ENCODE results near the gene CCDC160.
"Not testable (repeated sequence)": the region's sequence is repeated elsewhere in the genome, so short reads cannot be mapped to it uniquely, and the experiment has no call there.

Gene CCDC160

GRCh38 chrX:134236626-134237614 lies at the start of gene CCDC160:
TSS of gene CCDC160 (plus strand) at chrX:134237182. CDS start at chrX:134244801, 7,619 bp downstream.
- Mint-ChIP-seq H3K27ac (no peak within 1 kb of the TSS), H3K4me3 (peak within 1 kb of the TSS; percentile 73 to 81), H3K4me1 (no peaks in the 10 kb centered on the region), H3K36me3 (no peaks in the 10 kb centered on the region), H3K27me3 (peaks cover 11 to 23% of the 10 kb centered on the region in 2 donors), H3K9me3 (no peaks in the 10 kb centered on the region)
- DNase-seq (peak; percentile 3), ATAC-seq (replicated peaks) (peak; percentile 51 to 53)

GRCh38 chrX:134191281-134191680 lies 45.7 kb upstream of the CCDC160 start:
- H3K9me3 Mint-ChIP-seq: no peaks in the 10 kb centered on the region
- ATAC-seq (replicated peaks) (no peak), DNase-seq (no peak)
- H3K4me1 Mint-ChIP-seq: no peaks in the 10 kb centered on the region
- no peaks in the 10 kb centered on the region for H3K36me3 Mint-ChIP-seq
- peaks cover 0 to 27% of the 10 kb centered on the region in 2 donors for H3K27me3 Mint-ChIP-seq
- no peak overlapping the region for H3K27ac Mint-ChIP-seq
- H3K4me3 Mint-ChIP-seq: no peak overlapping the region

- DNase-seq (no peak), ATAC-seq (replicated peaks) (no peak)
- H3K4me3 Mint-ChIP-seq: no peak overlapping the region
- no peaks in the 10 kb centered on the region for H3K9me3 Mint-ChIP-seq
- no peaks in the 10 kb centered on the region for H3K4me1 Mint-ChIP-seq
- H3K27me3 Mint-ChIP-seq: peaks cover 0 to 20% of the 10 kb centered on the region in 2 donors
- H3K27ac Mint-ChIP-seq: no peak overlapping the region
- H3K36me3 Mint-ChIP-seq: no peaks in the 10 kb centered on the region
Observed at GRCh38 chrX:134194915-134195314, 42.1 kb upstream of the CCDC160 start.

GRCh38 chrX:134202561-134202960 lies 34.4 kb upstream of the CCDC160 start:
- ATAC-seq (replicated peaks) (no peak), DNase-seq (no peak)
- H3K36me3 Mint-ChIP-seq: no peaks in the 10 kb centered on the region
- no peak overlapping the region for H3K4me3 Mint-ChIP-seq
- H3K4me1 Mint-ChIP-seq: no peaks in the 10 kb centered on the region
- H3K9me3 Mint-ChIP-seq: no peaks in the 10 kb centered on the region
- no peak overlapping the region for H3K27ac Mint-ChIP-seq
- peaks cover 0 to 4% of the 10 kb centered on the region in 2 donors for H3K27me3 Mint-ChIP-seq

DNA sequence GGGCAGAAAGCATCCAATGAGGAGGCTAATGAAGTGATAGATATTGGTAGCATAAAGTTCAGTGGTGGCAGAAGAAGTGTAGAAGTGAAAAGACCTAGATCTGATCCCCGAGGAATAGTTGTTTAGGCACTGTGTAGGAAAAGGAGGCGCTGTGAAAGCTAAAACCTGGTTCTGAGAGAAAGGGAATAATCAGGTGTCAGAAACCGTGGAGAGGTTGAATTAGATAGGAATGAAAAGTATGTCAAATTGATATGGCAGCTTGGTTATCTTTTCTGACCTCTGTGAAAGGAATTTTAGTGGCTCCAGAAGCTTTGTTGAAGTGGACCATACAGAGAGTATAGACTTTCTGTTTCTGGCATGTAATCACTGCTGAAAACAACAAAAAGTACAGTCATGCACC lies 30.8 kb upstream of the CCDC160 start:
- Mint-ChIP-seq H3K4me3 (no peak overlapping the region), H3K27me3 (peaks cover 11% of the 10 kb centered on the region in 2 donors), H3K27ac (no peak overlapping the region), H3K9me3 (peaks cover 2 to 6% of the 10 kb centered on the region in 2 donors), H3K36me3 (no peaks in the 10 kb centered on the region), H3K4me1 (no peaks in the 10 kb centered on the region)
- DNase-seq (no peak), ATAC-seq (replicated peaks) (no peak)

GRCh38 chrX:134210465-134210864 lies 26.5 kb upstream of the CCDC160 start:
- Mint-ChIP-seq H3K9me3 (peaks cover 2 to 6% of the 10 kb centered on the region in 2 donors), H3K36me3 (no peaks in the 10 kb centered on the region), H3K4me3 (no peak overlapping the region), H3K27me3 (peaks cover 6 to 12% of the 10 kb centered on the region in 2 donors), H3K27ac (no peak overlapping the region), H3K4me1 (no peaks in the 10 kb centered on the region)
- no peak for ATAC-seq (replicated peaks)
- no peak for DNase-seq

GRCh38 chrX:134235236-134235635 lies 1.7 kb upstream of the CCDC160 start:
- ATAC-seq (replicated peaks) (no peak), DNase-seq (no peak)
- no peaks in the 10 kb centered on the region for H3K4me1 Mint-ChIP-seq
- H3K27ac Mint-ChIP-seq: no peak overlapping the region
- peaks cover 11 to 26% of the 10 kb centered on the region in 2 donors for H3K27me3 Mint-ChIP-seq
- H3K9me3 Mint-ChIP-seq: no peaks in the 10 kb centered on the region
- H3K36me3 Mint-ChIP-seq: no peaks in the 10 kb centered on the region
- H3K4me3 Mint-ChIP-seq: no peak overlapping the region

DNA sequence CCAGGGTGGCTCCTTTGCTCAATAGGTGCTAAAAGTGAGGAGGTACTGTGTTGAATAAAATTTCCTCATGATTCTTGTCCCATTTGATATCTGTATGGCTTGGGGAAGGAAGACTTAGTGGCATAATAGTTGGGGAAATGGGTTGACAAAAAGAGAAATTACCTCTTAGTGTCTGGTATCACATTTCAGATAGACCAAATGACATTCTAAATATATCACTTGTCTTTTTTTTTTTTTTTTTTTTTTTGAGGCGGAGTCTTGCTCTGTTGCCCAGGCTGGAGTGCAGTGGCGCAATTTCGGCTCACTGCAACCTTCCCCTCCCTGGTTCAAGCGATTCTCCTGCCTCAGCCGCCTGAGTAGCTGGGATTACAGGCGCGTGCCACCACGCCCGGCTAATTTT lies 1.2 kb downstream of the CCDC160 start:
- not testable (repeated sequence) for H3K36me3 Mint-ChIP-seq; DNase-seq; H3K9me3 Mint-ChIP-seq; ATAC-seq (replicated peaks); H3K4me1 Mint-ChIP-seq; H3K27ac Mint-ChIP-seq; H3K4me3 Mint-ChIP-seq
- peaks cover 16% of the 10 kb centered on the region in 2 donors for H3K27me3 Mint-ChIP-seq

DNA sequence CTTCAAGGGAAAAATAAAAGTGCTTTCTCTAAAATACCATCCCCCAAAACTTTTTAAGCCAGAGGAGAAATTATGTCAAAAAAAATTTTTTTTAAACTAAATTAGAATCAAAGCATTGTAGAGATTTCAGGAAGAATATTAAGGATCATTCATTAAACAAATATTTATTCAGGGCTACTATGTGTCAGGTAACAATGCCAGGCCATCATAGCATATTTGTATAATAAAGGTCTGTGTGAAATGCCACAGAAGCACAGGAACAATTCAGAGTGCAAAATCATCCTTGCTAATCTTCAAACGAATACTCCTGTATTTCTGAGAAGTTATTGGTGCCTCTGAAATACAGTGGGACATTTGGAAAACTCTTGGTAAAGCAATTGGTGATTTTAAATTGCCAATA lies 2.0 kb downstream of the CCDC160 start:
- DNase-seq: no peak
- Mint-ChIP-seq H3K4me3 (no peak overlapping the region), H3K27ac (no peak overlapping the region), H3K27me3 (peaks cover 16 to 20% of the 10 kb centered on the region in 2 donors), H3K9me3 (no peaks in the 10 kb centered on the region), H3K4me1 (no peaks in the 10 kb centered on the region), H3K36me3 (no peaks in the 10 kb centered on the region)
- no peak for ATAC-seq (replicated peaks)

DNA sequence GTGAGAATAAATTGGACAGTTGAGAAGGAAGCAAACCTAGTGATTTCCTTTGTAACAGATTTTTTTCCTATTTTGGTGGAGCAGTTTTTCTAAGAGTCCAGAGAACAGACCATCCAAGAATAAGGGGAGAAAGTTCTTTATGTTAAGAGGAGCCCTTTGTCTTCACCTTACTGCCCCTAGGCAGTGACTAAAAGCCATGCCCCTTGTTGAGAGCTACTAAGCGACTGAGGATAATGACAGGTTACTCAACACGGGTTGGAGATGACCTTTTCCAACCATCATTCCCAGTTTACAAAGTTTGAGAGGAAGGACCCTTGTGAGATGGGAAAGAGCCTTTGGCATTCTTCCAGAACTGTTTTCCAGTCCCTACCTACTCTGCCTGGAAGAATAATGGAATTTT lies 3.2 kb downstream of the CCDC160 start:
- Mint-ChIP-seq H3K27me3 (peaks cover 20 to 21% of the 10 kb centered on the region in 2 donors), H3K9me3 (no peaks in the 10 kb centered on the region), H3K27ac (no peak overlapping the region), H3K36me3 (no peaks in the 10 kb centered on the region), H3K4me3 (no peak overlapping the region), H3K4me1 (no peaks in the 10 kb centered on the region)
- ATAC-seq (replicated peaks) (no peak), DNase-seq (no peak)

- no peak overlapping the region for H3K27ac Mint-ChIP-seq
- H3K4me3 Mint-ChIP-seq: no peak overlapping the region
- peaks cover 20 to 25% of the 10 kb centered on the region in 2 donors for H3K27me3 Mint-ChIP-seq
- ATAC-seq (replicated peaks) (no peak), DNase-seq (no peak)
- no peaks in the 10 kb centered on the region for H3K9me3 Mint-ChIP-seq
- no peaks in the 10 kb centered on the region for H3K36me3 Mint-ChIP-seq
- no peaks in the 10 kb centered on the region for H3K4me1 Mint-ChIP-seq
Observed at GRCh38 chrX:134241960-134242619, 5.1 kb downstream of the CCDC160 start.

DNA sequence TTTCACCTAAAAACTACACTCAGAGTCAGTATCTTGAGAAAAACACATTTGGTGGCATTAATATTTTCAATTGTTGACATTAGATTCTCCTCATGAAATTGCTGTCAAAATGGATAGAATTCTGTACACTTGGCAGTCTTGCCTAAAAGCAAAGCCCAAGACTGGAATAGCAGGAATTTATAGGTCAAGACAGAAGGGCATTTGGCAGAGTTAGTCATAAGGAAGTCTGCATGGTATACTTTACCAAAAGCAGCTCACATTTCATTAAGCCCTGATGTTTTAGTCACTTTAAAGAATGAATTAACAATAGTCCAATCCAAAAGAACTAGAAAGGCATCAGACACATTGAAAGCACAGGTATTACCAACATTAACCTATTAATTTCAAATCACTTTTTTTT lies 7.1 kb downstream of the CCDC160 start:
- no peak overlapping the region for H3K27ac Mint-ChIP-seq
- peaks cover 20 to 26% of the 10 kb centered on the region in 2 donors for H3K27me3 Mint-ChIP-seq

GRCh38 chrX:134246282-134246681 lies 9.3 kb downstream of the CCDC160 start:
- Mint-ChIP-seq H3K9me3 (no peaks in the 10 kb centered on the region), H3K4me1 (no peaks in the 10 kb centered on the region), H3K4me3 (no peak overlapping the region), H3K27ac (no peak overlapping the region), H3K36me3 (no peaks in the 10 kb centered on the region), H3K27me3 (peaks cover 11 to 22% of the 10 kb centered on the region in 2 donors)
- DNase-seq (no peak), ATAC-seq (replicated peaks) (no peak)

More for the DNA sequence above, 7.1 kb downstream of the CCDC160 start:
- Mint-ChIP-seq H3K9me3 (no peaks in the 10 kb centered on the region), H3K4me3 (no peak overlapping the region), H3K4me1 (no peaks in the 10 kb centered on the region), H3K36me3 (no peaks in the 10 kb centered on the region)
- ATAC-seq (replicated peaks) (no peak), DNase-seq (no peak)

- H3K27me3 Mint-ChIP-seq: peaks cover 6 to 17% of the 10 kb centered on the region in 2 donors
- H3K4me1 Mint-ChIP-seq: no peaks in the 10 kb centered on the region
- ATAC-seq (replicated peaks) (no peak), DNase-seq (no peak)
- no peak overlapping the region for H3K27ac Mint-ChIP-seq
- no peaks in the 10 kb centered on the region for H3K36me3 Mint-ChIP-seq
- no peaks in the 10 kb centered on the region for H3K9me3 Mint-ChIP-seq
- H3K4me3 Mint-ChIP-seq: no peak overlapping the region
Observed at GRCh38 chrX:134247492-134247891, 10.5 kb downstream of the CCDC160 start.

DNA sequence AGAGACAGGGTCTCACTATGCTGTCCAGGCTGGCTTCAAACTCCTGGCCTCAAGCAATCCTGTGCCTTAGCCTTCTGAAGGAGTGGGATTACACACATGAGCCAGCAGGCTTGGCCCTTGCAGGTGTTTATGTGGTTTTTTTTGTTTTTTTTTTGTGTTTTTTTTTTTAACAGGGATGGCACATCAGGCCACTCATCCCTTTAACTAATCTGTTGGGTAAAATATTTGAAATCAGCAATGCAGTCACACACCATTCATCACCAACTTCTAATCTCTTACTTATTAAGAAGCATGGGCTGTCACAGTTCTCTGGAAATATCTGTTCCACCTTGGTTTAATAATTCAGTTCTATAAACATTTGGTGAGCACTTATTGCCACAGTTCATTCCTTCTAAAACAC lies 12.3 kb downstream of the CCDC160 start:
- Mint-ChIP-seq H3K9me3 (no peaks in the 10 kb centered on the region), H3K27me3 (peaks cover 5 to 23% of the 10 kb centered on the region in 2 donors), H3K36me3 (no peaks in the 10 kb centered on the region), H3K4me1 (peaks cover 0 to 1% of the 10 kb centered on the region in 2 donors), H3K4me3 (no peak overlapping the region), H3K27ac (no peak overlapping the region)
- no peak for DNase-seq
- no peak for ATAC-seq (replicated peaks)
